Urothelium cell line (cell line): Measurements from ENCODE around the gene NIM1K.
"Not testable (repeated sequence)": the region's sequence is repeated elsewhere in the genome, so short reads cannot be mapped to it uniquely, and the experiment has no call there.

ENCODE experiments used
- DNase-seq: peaks from one replicate; pipeline ENCODE4 v3.0.0; 2011; ENCODE audit warnings: low spot score, mixed read lengths
- FAIRE-seq: peaks from 2 replicates; lab custom pipeline; 2011; peaks lifted over from hg19 to GRCh38; lab: Jason Lieb, UNC

The NIM1K gene

GRCh38 chr5:43225649-43226245, 33.7 kb downstream of the NIM1K start:
- FAIRE-seq (no peak), DNase-seq (no peak)

DNA sequence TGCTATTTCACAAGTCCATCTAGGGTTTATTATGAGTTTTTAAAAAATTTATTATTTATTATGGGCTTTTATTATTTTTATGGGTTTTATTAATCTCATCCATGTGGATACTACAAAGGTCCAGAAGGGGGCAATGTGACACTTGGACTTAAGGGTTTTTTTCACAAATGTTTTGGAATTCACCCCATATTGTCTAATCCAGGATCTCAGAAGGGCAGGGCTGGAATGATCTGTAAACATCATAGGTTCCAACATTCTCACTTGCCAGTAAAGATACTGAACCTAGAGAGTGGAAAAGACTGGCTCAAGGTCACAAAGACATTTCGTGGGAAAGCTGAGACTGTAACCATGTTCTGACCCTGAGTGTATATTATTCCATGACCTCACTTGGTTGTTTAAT, 35.6 kb downstream of the NIM1K start:
- FAIRE-seq (no peak), DNase-seq (peak; percentile 46)

GRCh38 chr5:43230707-43231106, 38.7 kb downstream of the NIM1K start:
- FAIRE-seq, result no peak
- no peak for DNase-seq

GRCh38 chr5:43231977-43232376, 40.0 kb downstream of the NIM1K start:
- FAIRE-seq (peak; percentile 61), DNase-seq (no peak)

GRCh38 chr5:43232943-43233833, 41.2 kb downstream of the NIM1K start:
- DNase-seq, result no peak
- FAIRE-seq, result no peak

DNA sequence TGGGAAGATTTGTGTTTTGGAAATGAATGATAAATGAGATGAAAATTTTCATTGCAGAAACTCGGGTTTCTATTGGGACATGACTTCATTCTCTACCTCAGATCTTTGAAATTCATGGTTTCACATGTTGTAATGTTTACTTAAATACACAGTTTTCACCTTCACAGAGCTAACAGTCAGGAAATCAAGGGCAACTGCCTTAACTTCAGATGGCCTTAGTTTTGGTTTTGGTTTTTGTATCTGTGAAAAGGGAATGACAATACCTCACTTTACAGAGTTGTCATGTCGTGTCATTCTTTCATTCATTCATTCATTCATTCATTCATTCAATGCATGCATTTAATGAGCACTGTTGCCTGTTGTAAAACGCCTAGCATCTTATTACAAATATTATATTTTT, 41.9 kb downstream of the NIM1K start:
- DNase-seq (no peak), FAIRE-seq (no peak)

DNA sequence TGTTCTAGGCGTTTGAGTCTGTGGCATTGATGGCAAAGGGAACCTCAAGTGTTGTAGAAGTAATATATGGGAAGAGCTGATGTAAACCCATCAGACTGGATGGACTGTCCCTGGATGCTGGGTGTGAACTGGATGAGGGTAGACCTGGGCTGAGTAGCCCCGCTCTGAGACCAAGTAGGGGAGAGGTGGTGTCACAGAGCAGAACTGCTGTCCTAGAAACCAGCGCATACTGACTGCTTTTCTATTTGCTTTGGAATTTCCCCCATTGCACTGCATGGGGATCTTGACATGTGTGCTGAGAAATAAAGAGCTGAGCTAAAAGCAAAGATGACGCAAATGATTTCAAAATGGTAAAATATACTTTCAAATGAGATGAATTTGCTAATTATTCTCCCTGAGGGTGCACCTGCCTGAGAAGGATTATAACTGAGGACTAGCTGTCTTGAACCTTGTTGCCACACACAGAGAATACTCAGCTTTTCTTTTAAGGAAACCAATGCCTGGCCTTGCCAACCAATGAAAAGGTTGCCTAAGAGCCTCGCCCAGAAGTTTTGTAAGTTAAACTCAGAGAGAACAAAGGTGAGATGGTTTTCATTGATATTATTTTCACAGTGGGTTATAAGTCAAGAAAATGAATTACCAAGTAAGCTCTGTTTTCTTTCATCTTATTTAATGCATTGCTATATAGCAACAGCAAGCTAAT, 44.8 kb downstream of the NIM1K start:
- no peak for DNase-seq

DNA sequence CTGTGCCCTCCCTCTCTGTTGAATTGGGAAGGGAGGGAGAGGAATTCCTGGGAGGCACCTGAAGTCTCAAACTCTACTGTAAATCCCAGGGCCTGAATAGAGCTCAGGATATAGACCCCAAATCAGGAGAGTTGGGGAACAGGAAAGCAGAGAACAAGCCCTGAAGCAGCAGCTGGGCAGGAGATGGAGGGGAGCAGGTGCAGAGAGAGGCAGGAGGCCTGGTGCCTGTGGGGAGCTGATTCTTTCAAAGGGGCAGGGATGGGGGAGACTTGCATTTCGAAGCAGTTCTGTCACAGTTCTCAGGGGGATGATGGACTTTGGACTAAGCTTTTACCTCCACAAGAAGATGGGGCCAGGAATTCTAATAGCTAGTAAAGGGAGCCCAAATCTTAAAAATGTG, 50.2 kb downstream of the NIM1K start:
- DNase-seq (no peak), FAIRE-seq (no peak)

More for the DNA sequence above, 44.8 kb downstream of the NIM1K start:
- no peak for FAIRE-seq

- FAIRE-seq (no peak), DNase-seq (no peak)
Measured at GRCh38 chr5:43243270-43243669, 51.2 kb downstream of the NIM1K start.

DNA sequence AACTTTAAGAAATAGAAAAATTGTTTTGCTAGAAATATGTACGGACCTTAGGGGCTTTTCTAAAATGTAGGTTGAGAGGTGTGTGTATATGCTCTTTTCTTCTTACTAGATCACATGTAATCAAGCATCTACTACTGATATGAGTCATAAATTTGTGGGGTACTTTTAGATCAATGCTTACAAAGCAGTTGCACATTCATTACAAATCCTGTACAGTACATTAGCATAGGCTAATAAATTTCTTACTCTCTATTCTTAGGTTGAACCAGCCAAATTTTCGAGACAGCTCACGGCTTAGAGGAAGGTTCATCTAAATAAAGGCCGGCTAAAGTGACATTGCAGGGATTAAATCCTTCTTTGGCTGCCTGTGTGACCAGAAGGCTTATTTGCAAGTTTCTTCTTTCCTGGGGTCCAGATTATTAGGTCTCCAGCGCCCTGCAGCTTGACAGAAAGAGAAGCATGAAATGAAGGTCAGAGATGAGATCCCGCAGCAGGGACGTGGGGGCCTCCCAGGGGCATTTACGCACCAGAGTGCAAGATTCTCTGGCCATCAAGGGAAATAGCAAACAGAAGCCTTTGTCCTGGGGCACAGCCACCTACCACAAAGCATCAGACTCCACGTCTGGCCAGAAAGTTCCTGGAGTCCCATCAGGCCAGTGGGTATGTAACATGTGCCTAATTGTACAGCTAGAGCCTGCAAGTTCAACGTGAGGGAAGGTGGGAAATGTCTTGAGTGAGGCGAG, 53.0 kb downstream of the NIM1K start:
- no peak for FAIRE-seq

GRCh38 chr5:43245724-43246385, 53.8 kb downstream of the NIM1K start:
- FAIRE-seq (no peak), DNase-seq (no peak)

More for the DNA sequence above, 53.0 kb downstream of the NIM1K start:
- DNase-seq, result no peak

DNA sequence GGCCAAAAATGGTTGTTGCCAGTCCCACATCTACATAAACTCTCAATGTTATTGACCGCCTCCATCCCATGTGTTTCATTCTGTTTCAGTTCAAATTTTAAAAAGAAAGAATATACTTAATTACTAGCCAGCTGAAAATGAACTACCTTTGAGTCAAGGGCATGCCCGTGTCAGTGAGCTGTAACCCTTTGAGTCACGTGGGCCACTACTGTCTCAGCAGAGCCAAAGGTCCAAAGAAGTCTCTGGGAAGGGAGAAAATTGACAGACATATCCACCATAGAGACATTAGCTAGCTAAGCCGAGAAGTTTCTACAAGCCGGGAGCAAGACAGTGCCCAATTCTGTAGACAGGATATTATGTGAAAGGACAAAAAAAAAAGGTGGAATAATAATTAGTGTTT, 59.7 kb downstream of the NIM1K start:
- FAIRE-seq (no peak), DNase-seq (no peak)

DNA sequence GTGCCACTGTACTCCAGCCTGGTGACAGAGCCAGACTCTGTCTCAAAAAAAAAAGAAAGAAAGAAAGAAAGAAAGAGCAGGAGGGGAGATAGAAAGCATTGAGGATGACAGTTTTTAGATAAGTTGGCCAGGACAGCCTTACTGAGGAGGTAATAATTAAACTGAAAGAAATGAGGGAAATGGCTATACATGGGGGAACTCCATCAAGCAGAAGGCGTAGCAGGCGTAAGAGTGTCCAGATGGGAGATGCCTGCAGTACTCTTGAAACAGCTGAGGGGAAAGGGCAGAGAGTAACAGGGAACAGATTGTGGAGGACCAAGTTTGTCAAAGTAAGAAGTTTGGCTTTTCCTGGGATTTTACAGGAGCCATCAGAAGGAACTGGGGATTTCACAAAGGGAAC, 63.7 kb downstream of the NIM1K start:
- no peak for DNase-seq

GRCh38 chr5:43256261-43256966, 64.4 kb downstream of the NIM1K start:
- FAIRE-seq, result no peak
- DNase-seq, result no peak

More for the DNA sequence above, 63.7 kb downstream of the NIM1K start:
- FAIRE-seq, result no peak

GRCh38 chr5:43258116-43258515, 66.1 kb downstream of the NIM1K start:
- DNase-seq, result no peak
- FAIRE-seq, result no peak

- not testable (repeated sequence) for DNase-seq, FAIRE-seq
Measured at GRCh38 chr5:43262269-43262668, 70.2 kb downstream of the NIM1K start.

GRCh38 chr5:43268188-43268820, 76.3 kb downstream of the NIM1K start:
- no peak for FAIRE-seq

DNA sequence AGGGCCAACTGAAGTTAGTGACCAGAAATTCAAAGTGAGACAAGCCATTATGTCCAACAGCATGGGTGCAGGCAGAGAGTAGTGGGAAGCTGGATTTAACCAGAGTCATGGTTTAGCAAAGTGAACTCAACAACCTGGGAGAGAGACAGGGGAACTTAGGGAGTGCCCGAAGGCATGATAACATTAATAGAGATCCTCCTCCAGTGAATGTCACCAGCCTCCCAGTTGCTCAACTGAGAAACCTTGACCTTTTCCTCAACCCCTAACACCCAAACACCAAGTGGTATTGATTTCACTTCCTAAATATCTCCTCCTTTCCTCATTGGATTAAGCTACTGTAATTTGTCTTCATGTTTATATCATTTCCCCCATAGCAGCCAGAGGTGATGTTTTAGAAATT, 78.6 kb downstream of the NIM1K start:
- no peak for FAIRE-seq
- no peak for DNase-seq

More at GRCh38 chr5:43268188-43268820, 76.3 kb downstream of the NIM1K start:
- DNase-seq, result no peak

- DNase-seq (no peak), FAIRE-seq (no peak)
Measured at GRCh38 chr5:43273552-43273951, 81.5 kb downstream of the NIM1K start.
